K562 (cell line): Measurements from ENCODE around the gene ZNF775. TPM values are rescaled to one million over a fixed set of nuclear protein-coding genes. Genes with fewer than 3 reads are reported as not detected.
A peak's percentile ranks its signal among the peaks of the same experiment; 100 is the strongest.

Experiments
- ARHGAP35 ChIP-seq: fragments of 450-650 bp; IDR thresholded peaks from 2 replicates; pipeline ENCODE4 v1.6.1; 2018; ENCODE audit not compliant: partially characterized antibody
- ATF1 ChIP-seq, 2 experiments: fragments of 450-650 bp in 1 of 2; IDR thresholded peaks; 2 replicates each; pipeline ENCODE4 v1.6.1; 2016; ENCODE audit warnings: missing compliant biosample characterization in 1 of 2, missing genetic modification characterization in 1 of 2
- ATF3 ChIP-seq, 2 experiments: fragments of 450-650 bp in 1 of 2; sonication (generic) in 1 of 2; formaldehyde crosslinking in 1 of 2; IDR thresholded peaks in 1 of 2; conservative IDR thresholded peaks in 1 of 2; 2 replicates each; pipeline versions ENCODE4 v1.6.1 to v1.8.1; 2016 to 2023; ENCODE audit warnings: mild to moderate bottlenecking in 2 of 2, moderate library complexity in 2 of 2, inconsistent platforms in 1 of 2, missing genetic modification reagents in 1 of 2
- ATF7 ChIP-seq: fragments of 450-650 bp; IDR thresholded peaks from 2 replicates; pipeline ENCODE4 v1.7.1; 2014; ENCODE audit warnings: mild to moderate bottlenecking, moderate library complexity
- DIDO1 ChIP-seq: fragments of 450-650 bp; IDR thresholded peaks from 2 replicates; pipeline ENCODE4 v1.6.1; 2016; ENCODE audit warnings: low read depth, missing biosample characterization, missing genetic modification characterization
- DLX4 ChIP-seq: fragments of 250-450 bp; sonication (Bioruptor Pico); IDR thresholded peaks from 2 replicates; pipeline ENCODE4 v1.6.1; 2021; ENCODE audit warnings: mild to moderate bottlenecking
- ESRRA ChIP-seq: fragments of 450-650 bp; IDR thresholded peaks from 2 replicates; pipeline ENCODE4 v1.6.1; 2014; ENCODE audit warnings: low read depth, mild to moderate bottlenecking, moderate library complexity, borderline replicate concordance
- ETV1 ChIP-seq: fragments of 450-650 bp; conservative IDR thresholded peaks from 2 replicates; pipeline ENCODE4 v1.6.1; 2016; ENCODE audit warnings: missing genetic modification characterization, control low read depth, low read depth, missing compliant biosample characterization
- FOXO4 ChIP-seq: fragments of 450-650 bp; formaldehyde crosslinking; IDR thresholded peaks from 2 replicates; pipeline ENCODE4 v1.4.0; 2020; ENCODE audit warnings: mild to moderate bottlenecking, moderate library complexity
- FOXP1 ChIP-seq: sonication (generic); formaldehyde crosslinking; IDR thresholded peaks from 2 replicates; pipeline ENCODE4 v1.8.0; 2022; ENCODE audit warnings: mild to moderate bottlenecking, missing genetic modification reagents
- FUS ChIP-seq: fragments of 200-400 bp; formaldehyde crosslinking; optimal IDR thresholded peaks from 2 replicates; pipeline ENCODE3; 2017; ENCODE audit warnings: low read depth, low read length
- GATAD2A ChIP-seq: fragments of 450-650 bp; IDR thresholded peaks from 2 replicates; pipeline ENCODE4 v1.6.1; 2017
- GMEB1 ChIP-seq: fragments of 250-450 bp; sonication (Bioruptor Pico); IDR thresholded peaks from 2 replicates; pipeline ENCODE4 v1.4.0; 2020; ENCODE audit warnings: mild to moderate bottlenecking
- KLF16 ChIP-seq: IDR thresholded peaks from 2 replicates; pipeline ENCODE4 v1.6.1; 2016; ENCODE audit warnings: antibody characterized with exemption
- MED1 ChIP-seq: sonication (generic); formaldehyde crosslinking; IDR thresholded peaks from 2 replicates; pipeline ENCODE4 v1.8.1; 2023; ENCODE audit warnings: missing genetic modification reagents, borderline replicate concordance
- POLR2B ChIP-seq: fragments of 450-650 bp; IDR thresholded peaks from 2 replicates; pipeline ENCODE4 v1.6.1; 2018; ENCODE audit warnings: low read depth; ENCODE audit not compliant: partially characterized antibody
- PTTG1 ChIP-seq: fragments of 450-650 bp; IDR thresholded peaks from 2 replicates; pipeline ENCODE4 v1.6.1; 2016; ENCODE audit warnings: low read depth, mild to moderate bottlenecking, missing genetic modification characterization, missing compliant biosample characterization
- RBM25 ChIP-seq: fragments of 200-400 bp; formaldehyde crosslinking; IDR thresholded peaks from 2 replicates; pipeline ENCODE4 v1.6.1; 2018; ENCODE audit warnings: low read length, low read depth, moderate library complexity; ENCODE audit not compliant: severe bottlenecking
- XRCC3 ChIP-seq: fragments of 450-650 bp; IDR thresholded peaks from 2 replicates; pipeline ENCODE4 v1.6.1; 2017; ENCODE audit warnings: mild to moderate bottlenecking, moderate library complexity
- ZBTB7A ChIP-seq: IDR thresholded peaks from 2 replicates; pipeline ENCODE4 v1.6.1; 2011; ENCODE audit warnings: low read depth, mild to moderate bottlenecking, low read length, moderate library complexity, borderline replicate concordance; ENCODE audit not compliant: control insufficient read depth
- ZKSCAN8 ChIP-seq: fragments of 200-800 bp; sonication (Bioruptor generic); IDR thresholded peaks from 2 replicates; pipeline ENCODE4 v1.6.1; 2016; ENCODE audit warnings: missing genetic modification characterization, missing compliant biosample characterization
- ZNF512 ChIP-seq: IDR thresholded peaks from 2 replicates; pipeline ENCODE4 v1.6.1; 2016; ENCODE audit warnings: missing genetic modification characterization, missing compliant biosample characterization
- ZNF778 ChIP-seq: fragments of 450-650 bp; formaldehyde crosslinking; IDR thresholded peaks from 2 replicates; pipeline ENCODE4 v1.4.0; 2020; ENCODE audit warnings: mild to moderate bottlenecking, moderate library complexity
- polyA plus RNA-seq, 8 experiments: library from polyadenylated mRNA; depleted of rRNA in 4 of 8; stranded (reverse) in 5 of 8; unstranded in 3 of 8; fragments of >200 nt; fragmentation: Nextera tagmentation in 2 of 8; fragmentation: Illumina TruSeq in 1 of 8; extraction: Ambion mirVana in 2 of 8; extraction: Trizol in 1 of 8; gene quantifications; 2 replicates each; pipeline versions ENCODE4 v1.2.1 to v1.2.3, GENCODE V29; 2011 to 2014; ENCODE audit warnings: inconsistent platforms in 1 of 8, missing spikeins in 1 of 8
- total RNA-seq, 7 experiments: library from RNA; depleted of rRNA in 6 of 7; stranded (reverse); fragments of >200 nt in 6 of 7; fragmentation: Illumina TruSeq in 2 of 7; extraction: Trizol in 2 of 7; gene quantifications; 2 replicates each; pipeline versions ENCODE4 v1.2.1 to v1.2.3, GENCODE V29; 2011 to 2021; ENCODE audit warnings: low replicate concordance in 1 of 7

The ZNF775 gene
- total and polyA plus RNA-seq, 9 of the 15 experiments (the other 6 are each of a cell fraction or from before 2014, with no cell fraction given), result 0.04 to 18.7 (median 4.9) TPM

- no peak for TF ChIP-seq RBM25
- TF ChIP-seq ZNF512 (tag), result no peak
- no peak for TF ChIP-seq FOXO4
- TF ChIP-seq ATF1 (CRISPR knock-in tag; IDR thresholded peaks at IDR 0.05), result no peak
- TF ChIP-seq ATF1 (tag; IDR thresholded peaks at IDR 0.05), result no peak
- TF ChIP-seq FUS, result no peak
- TF ChIP-seq XRCC3, result no peak
- TF ChIP-seq ETV1 (tag), result 0 out of 2 replicates have a peak, but pooled peaks have one; percentile 37
- no peak for TF ChIP-seq ATF7
- no peak for TF ChIP-seq ZKSCAN8 (CRISPR knock-in tag)
- TF ChIP-seq MED1, result no peak
- no peak for TF ChIP-seq PTTG1 (tag)
- TF ChIP-seq POLR2B, result no peak
- TF ChIP-seq ZBTB7A, result peak; percentile 45; the same call in 1 of the 2 replicates
- TF ChIP-seq KLF16, result no peak
- TF ChIP-seq ATF3 (IDR thresholded peaks at IDR 0.05), result no peak; the same call in 1 of the 2 replicates
- no peak for TF ChIP-seq ATF3 (CRISPR knock-in tag; conservative IDR thresholded peaks at IDR 0.05)
- TF ChIP-seq ESRRA, result no peak
- TF ChIP-seq FOXP1 (CRISPR knock-in tag), result peak; percentile 31; the same call in 1 of the 2 replicates
- TF ChIP-seq ZNF778, result no peak
- TF ChIP-seq GMEB1 (CRISPR knock-in tag), result no peak; the same call in 1 of the 2 replicates
- no peak for TF ChIP-seq DIDO1 (tag)
- TF ChIP-seq DLX4 (CRISPR knock-in tag), result no peak
- no peak for TF ChIP-seq ARHGAP35
- TF ChIP-seq GATAD2A, result no peak
Measured at GRCh38 chr7:150378115-150378852, 846 bp upstream of the ZNF775 start (continued).
